HG03571 (cell line): ENCODE measurements around the gene DACT3.
A peak's percentile ranks its signal among the peaks of the same experiment; 100 is the strongest.

Source experiments
- ATAC-seq: cut with Tn5 transposase; IDR thresholded peaks from one replicate; pipeline ENCODE4 v1.9.1; 2021; ENCODE audit not compliant: unreplicated experiment

DACT3 gene

GRCh38 chr19:46600384-46601317 is 60.3 kb downstream of the DACT3 start:
- peak; percentile 70 for ATAC-seq

GRCh38 chr19:46599716-46600373 is 61.1 kb downstream of the DACT3 start:
- no peak for ATAC-seq

GRCh38 chr19:46598372-46598917 is 62.5 kb downstream of the DACT3 start:
- ATAC-seq = no peak
